ENCODE measurements around the gene GNGT2.
A peak's percentile ranks its signal among the peaks of the same experiment; 100 is the strongest.

GNGT2 gene

GRCh38 chr17:49193513-49194296 is 16.7 kb downstream of the GNGT2 start (continued):
- no peak for TF ChIP-seq OSR2 (tag by site-specific recombination; IDR thresholded peaks at IDR 0.05)
- no peak for TF ChIP-seq ZNF548 (tag by site-specific recombination; IDR thresholded peaks at IDR 0.05)
- TF ChIP-seq ZNF473 (tag by site-specific recombination; IDR thresholded peaks at IDR 0.05), result no peak
- no peak for TF ChIP-seq ZNF292 (tag by site-specific recombination; IDR thresholded peaks at IDR 0.05; ENCODE audit: borderline replicate concordance, low read depth)
- peak; percentile 15; the same call in 1 of the 2 replicates for TF ChIP-seq ZBTB20 (tag by site-specific recombination; IDR thresholded peaks at IDR 0.05)
- TF ChIP-seq ZBTB44 (tag by site-specific recombination; IDR thresholded peaks at IDR 0.05), result no peak
- 0 out of 2 replicates have a peak, but pooled peaks have one; percentile 60 for TF ChIP-seq ZNF2 (tag by site-specific recombination; IDR thresholded peaks at IDR 0.05)
- 0 out of 2 replicates have a peak, but pooled peaks have one; percentile 13 for TF ChIP-seq ZNF623 (tag by site-specific recombination; IDR thresholded peaks at IDR 0.05)
- TF ChIP-seq PATZ1 (tag by site-specific recombination; IDR thresholded peaks at IDR 0.05), result 0 out of 2 replicates have a peak, but pooled peaks have one; percentile 19
- no peak for TF ChIP-seq PRDM10 (tag by site-specific recombination; IDR thresholded peaks at IDR 0.05)
- TF ChIP-seq GLI2 (tag by site-specific recombination; IDR thresholded peaks at IDR 0.05; ENCODE audit: borderline replicate concordance, low read depth), result no peak
- TF ChIP-seq, protein P1, sequence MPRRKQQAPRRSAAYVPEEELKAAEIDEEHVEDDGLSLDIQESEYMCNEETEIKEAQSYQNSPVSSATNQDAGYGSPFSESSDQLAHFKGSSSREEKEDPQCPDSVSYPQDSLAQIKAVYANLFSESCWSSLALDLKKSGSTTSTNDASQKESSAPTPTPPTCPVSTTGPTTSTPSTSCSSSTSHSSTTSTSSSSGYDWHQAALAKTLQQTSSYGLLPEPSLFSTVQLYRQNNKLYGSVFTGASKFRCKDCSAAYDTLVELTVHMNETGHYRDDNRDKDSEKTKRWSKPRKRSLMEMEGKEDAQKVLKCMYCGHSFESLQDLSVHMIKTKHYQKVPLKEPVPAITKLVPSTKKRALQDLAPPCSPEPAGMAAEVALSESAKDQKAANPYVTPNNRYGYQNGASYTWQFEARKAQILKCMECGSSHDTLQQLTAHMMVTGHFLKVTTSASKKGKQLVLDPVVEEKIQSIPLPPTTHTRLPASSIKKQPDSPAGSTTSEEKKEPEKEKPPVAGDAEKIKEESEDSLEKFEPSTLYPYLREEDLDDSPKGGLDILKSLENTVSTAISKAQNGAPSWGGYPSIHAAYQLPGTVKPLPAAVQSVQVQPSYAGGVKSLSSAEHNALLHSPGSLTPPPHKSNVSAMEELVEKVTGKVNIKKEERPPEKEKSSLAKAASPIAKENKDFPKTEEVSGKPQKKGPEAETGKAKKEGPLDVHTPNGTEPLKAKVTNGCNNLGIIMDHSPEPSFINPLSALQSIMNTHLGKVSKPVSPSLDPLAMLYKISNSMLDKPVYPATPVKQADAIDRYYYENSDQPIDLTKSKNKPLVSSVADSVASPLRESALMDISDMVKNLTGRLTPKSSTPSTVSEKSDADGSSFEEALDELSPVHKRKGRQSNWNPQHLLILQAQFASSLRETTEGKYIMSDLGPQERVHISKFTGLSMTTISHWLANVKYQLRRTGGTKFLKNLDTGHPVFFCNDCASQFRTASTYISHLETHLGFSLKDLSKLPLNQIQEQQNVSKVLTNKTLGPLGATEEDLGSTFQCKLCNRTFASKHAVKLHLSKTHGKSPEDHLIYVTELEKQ (tag by site-specific recombination; IDR thresholded peaks at IDR 0.05; ENCODE audit: borderline replicate concordance), result no peak
- 0 out of 2 replicates have a peak, but pooled peaks have one; percentile 50 for TF ChIP-seq ZNF561 (tag by site-specific recombination; IDR thresholded peaks at IDR 0.05; ENCODE audit: borderline replicate concordance)
- TF ChIP-seq, protein P2, sequence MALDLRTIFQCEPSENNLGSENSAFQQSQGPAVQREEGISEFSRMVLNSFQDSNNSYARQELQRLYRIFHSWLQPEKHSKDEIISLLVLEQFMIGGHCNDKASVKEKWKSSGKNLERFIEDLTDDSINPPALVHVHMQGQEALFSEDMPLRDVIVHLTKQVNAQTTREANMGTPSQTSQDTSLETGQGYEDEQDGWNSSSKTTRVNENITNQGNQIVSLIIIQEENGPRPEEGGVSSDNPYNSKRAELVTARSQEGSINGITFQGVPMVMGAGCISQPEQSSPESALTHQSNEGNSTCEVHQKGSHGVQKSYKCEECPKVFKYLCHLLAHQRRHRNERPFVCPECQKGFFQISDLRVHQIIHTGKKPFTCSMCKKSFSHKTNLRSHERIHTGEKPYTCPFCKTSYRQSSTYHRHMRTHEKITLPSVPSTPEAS (tag by site-specific recombination; IDR thresholded peaks at IDR 0.05), result no peak
- no peak for TF ChIP-seq ZNF48 (tag by site-specific recombination; IDR thresholded peaks at IDR 0.05)
- peak; percentile 80 for TF ChIP-seq ZNF596 (tag by site-specific recombination; IDR thresholded peaks at IDR 0.05)
- TF ChIP-seq ZNF501 (tag by site-specific recombination; IDR thresholded peaks at IDR 0.05), result peak; percentile 30; the same call in 1 of the 2 replicates
- peak; percentile 94 for TF ChIP-seq PRDM1 (tag by site-specific recombination; IDR thresholded peaks at IDR 0.05)
- TF ChIP-seq ZNF555 (tag by site-specific recombination; conservative IDR thresholded peaks at IDR 0.05), result no peak
- TF ChIP-seq, protein P3, sequence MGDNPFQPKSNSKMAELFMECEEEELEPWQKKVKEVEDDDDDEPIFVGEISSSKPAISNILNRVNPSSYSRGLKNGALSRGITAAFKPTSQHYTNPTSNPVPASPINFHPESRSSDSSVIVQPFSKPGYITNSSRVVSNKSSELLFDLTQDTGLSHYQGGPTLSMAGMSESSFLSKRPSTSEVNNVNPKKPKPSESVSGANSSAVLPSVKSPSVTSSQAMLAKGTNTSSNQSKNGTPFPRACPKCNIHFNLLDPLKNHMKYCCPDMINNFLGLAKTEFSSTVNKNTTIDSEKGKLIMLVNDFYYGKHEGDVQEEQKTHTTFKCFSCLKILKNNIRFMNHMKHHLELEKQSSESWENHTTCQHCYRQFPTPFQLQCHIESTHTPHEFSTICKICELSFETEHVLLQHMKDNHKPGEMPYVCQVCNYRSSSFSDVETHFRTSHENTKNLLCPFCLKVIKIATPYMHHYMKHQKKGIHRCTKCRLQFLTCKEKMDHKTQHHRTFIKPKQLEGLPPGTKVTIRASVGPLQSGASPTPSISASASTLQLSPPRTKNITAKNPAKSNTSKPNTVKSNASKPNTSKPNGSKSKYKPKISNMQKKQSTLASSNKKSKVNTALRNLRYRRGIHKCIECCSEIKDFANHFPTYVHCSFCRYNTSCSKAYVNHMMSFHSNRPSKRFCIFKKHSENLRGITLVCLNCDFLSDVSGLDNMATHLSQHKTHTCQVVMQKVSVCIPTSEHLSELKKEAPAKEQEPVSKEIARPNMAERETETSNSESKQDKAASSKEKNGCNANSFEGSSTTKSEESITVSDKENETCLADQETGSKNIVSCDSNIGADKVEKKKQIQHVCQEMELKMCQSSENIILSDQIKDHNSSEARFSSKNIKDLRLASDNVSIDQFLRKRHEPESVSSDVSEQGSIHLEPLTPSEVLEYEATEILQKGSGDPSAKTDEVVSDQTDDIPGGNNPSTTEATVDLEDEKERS (tag by site-specific recombination; IDR thresholded peaks at IDR 0.05), result no peak; the same call in 1 of the 2 replicates
- TF ChIP-seq ZNF707 (tag by site-specific recombination; IDR thresholded peaks at IDR 0.05), result no peak
- TF ChIP-seq ZNF514 (tag by site-specific recombination; IDR thresholded peaks at IDR 0.05), result no peak

Data from HEK293 (cell line).